ENCODE results near the gene UBE2Z.

The UBE2Z gene

DNA sequence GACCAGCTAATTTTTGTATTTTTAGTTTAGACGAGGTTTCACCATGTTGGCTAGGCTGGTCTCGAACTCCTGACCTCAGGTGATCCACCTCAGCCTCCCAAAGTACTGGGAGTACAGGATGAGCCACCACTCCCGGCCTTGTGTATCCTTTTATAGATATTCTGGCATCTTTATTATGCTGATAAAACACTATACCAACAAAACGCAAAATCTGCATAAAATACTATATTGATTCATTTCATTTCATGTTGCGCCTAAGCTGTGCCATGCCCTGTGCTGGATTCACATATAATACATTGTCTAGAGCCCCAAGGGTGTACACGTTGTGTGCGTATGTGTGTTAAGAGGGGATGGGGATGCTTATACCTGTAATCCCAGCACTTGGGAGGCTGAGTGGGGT, 3.8 kb upstream of the UBE2Z start:
- no peak for DNase-seq (ENCODE audit: low read depth)
- no peak overlapping the region for H3K4me3 ChIP-seq (ENCODE audit: low read length)
- TF ChIP-seq CTCF (IDR thresholded peaks at IDR 0.05; ENCODE audit: insufficient read depth, low read depth, low read length, missing control alignments), result no peak

GRCh38 chr17:48905987-48906515, 2.2 kb upstream of the UBE2Z start:
- DNase-seq (ENCODE audit: low read depth), result no peak
- no peak for TF ChIP-seq CTCF (IDR thresholded peaks at IDR 0.05; ENCODE audit: insufficient read depth, low read depth, low read length, missing control alignments)
- no peak overlapping the region for H3K4me3 ChIP-seq (ENCODE audit: low read length)

DNA sequence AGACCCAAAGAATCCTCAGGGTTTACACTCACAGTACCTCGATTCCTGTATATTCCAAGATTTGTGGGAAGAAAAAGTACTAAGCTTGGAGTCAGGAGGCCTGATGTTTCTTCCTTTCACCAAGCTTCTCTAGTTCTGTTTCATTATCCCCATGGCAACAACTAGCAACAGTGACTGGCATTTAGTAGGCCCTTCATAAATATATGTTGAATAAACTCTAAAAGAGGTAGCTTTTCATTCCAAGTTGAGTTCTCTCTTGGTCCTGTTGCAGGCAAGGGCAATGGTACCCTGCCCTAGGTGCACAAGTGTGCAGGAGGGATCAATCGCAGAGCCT, 527 bp upstream of the UBE2Z start:
- no peak for TF ChIP-seq CTCF (IDR thresholded peaks at IDR 0.05; ENCODE audit: insufficient read depth, low read depth, low read length, missing control alignments)
- peak overlapping the region; percentile 81 for H3K4me3 ChIP-seq (ENCODE audit: low read length)
- DNase-seq (ENCODE audit: low read depth), result peak; percentile 33

- peak; percentile 86 for DNase-seq (ENCODE audit: low read depth)
Measured at GRCh38 chr17:48908853-48909394, 717 bp downstream of the UBE2Z start.

GRCh38 chr17:48909783-48910182, 1.6 kb downstream of the UBE2Z start:
- H3K4me3 ChIP-seq (ENCODE audit: low read length), result peak overlapping the region; percentile 81
- no peak for TF ChIP-seq CTCF (IDR thresholded peaks at IDR 0.05; ENCODE audit: insufficient read depth, low read depth, low read length, missing control alignments)
- DNase-seq (ENCODE audit: low read depth), result peak; percentile 19

More at GRCh38 chr17:48908853-48909394, 717 bp downstream of the UBE2Z start:
- no peak for TF ChIP-seq CTCF (IDR thresholded peaks at IDR 0.05; ENCODE audit: insufficient read depth, low read depth, low read length, missing control alignments)
- H3K4me3 ChIP-seq (ENCODE audit: low read length), result peak overlapping the region; percentile 81

- no peak for DNase-seq (ENCODE audit: low read depth)
- H3K4me3 ChIP-seq (ENCODE audit: low read length), result peak overlapping the region; percentile 81
- TF ChIP-seq CTCF (IDR thresholded peaks at IDR 0.05; ENCODE audit: insufficient read depth, low read depth, low read length, missing control alignments), result no peak
Measured at GRCh38 chr17:48910370-48910769, 2.2 kb downstream of the UBE2Z start.

DNA sequence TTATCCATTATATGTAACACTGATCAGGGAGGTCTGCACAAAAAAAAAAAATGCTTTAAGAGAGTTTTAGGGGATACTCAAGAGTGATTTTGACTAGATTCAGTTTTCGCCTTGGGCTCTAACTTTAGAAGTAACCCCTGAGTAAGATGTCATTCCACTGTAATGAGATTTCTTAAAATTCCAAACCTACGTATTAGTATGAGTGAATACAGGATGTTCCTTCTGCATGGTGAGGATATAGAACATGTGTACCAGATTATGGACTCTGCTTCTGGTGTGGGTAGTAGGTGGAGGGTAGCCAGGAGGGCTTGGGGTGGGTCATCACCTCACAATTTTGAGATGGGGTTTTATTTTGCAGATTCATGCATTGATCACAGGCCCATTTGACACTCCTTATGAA, 4.3 kb downstream of the UBE2Z start:
- no peak overlapping the region for H3K4me3 ChIP-seq (ENCODE audit: low read length)
- DNase-seq (ENCODE audit: low read depth), result no peak
- no peak for TF ChIP-seq CTCF (IDR thresholded peaks at IDR 0.05; ENCODE audit: insufficient read depth, low read depth, low read length, missing control alignments)
